NT2/D1 (cell line): ENCODE results near the gene GALNT18.

Source experiments
- SUZ12 ChIP-seq: IDR thresholded peaks from 2 replicates; pipeline ENCODE4 v1.6.1; 2011; ENCODE audit not compliant: insufficient read length, insufficient read depth; ENCODE audit errors: extremely low read depth
- YY1 ChIP-seq: IDR thresholded peaks from 2 replicates; pipeline ENCODE4 v1.6.1; 2011; ENCODE audit not compliant: insufficient read length, insufficient read depth
- ZNF274 ChIP-seq: IDR thresholded peaks from 2 replicates; pipeline ENCODE4 v1.6.1; 2011; ENCODE audit warnings: mild to moderate bottlenecking, low read depth, low read length

GRCh38 chr11:11472106-11472505 lies 149.7 kb downstream of the GALNT18 start:
- TF ChIP-seq ZNF274 (no peak), YY1 (no peak), SUZ12 (no peak)
